HEK293T (cell line): ENCODE data around the gene DNAH1.

Experiments
- ARNT ChIP-seq: fragments of 450-650 bp; IDR thresholded peaks from 2 replicates; pipeline ENCODE4 v1.6.1; 2017; ENCODE audit warnings: mild to moderate bottlenecking
- BHLHE40 ChIP-seq: fragments of 450-650 bp; IDR thresholded peaks from 2 replicates; pipeline ENCODE4 v1.6.1; 2016; ENCODE audit warnings: mild to moderate bottlenecking, moderate library complexity, borderline replicate concordance
- ELF4 ChIP-seq: fragments of 450-650 bp; IDR thresholded peaks from 2 replicates; pipeline ENCODE4 v1.6.1; 2017; ENCODE audit warnings: antibody characterized with exemption
- FOXA1 ChIP-seq: fragments of 450-650 bp; IDR thresholded peaks from 2 replicates; pipeline ENCODE4 v1.6.1; 2016; ENCODE audit warnings: mild to moderate bottlenecking
- LEF1 ChIP-seq: fragments of 450-650 bp; IDR thresholded peaks from 2 replicates; pipeline ENCODE4 v1.6.1; 2017; ENCODE audit warnings: mild to moderate bottlenecking, borderline replicate concordance
- NFRKB ChIP-seq: fragments of 450-650 bp; IDR thresholded peaks from 2 replicates; pipeline ENCODE4 v1.6.1; 2016; ENCODE audit warnings: mild to moderate bottlenecking, moderate library complexity
- SP1 ChIP-seq: fragments of 450-650 bp; IDR thresholded peaks from 2 replicates; pipeline ENCODE4 v1.6.1; 2017
- SUZ12 ChIP-seq: fragments of 450-650 bp; IDR thresholded peaks from 2 replicates; pipeline ENCODE4 v1.6.1; 2016; ENCODE audit warnings: mild to moderate bottlenecking
- TARDBP ChIP-seq: fragments of 450-650 bp; IDR thresholded peaks from 2 replicates; pipeline ENCODE4 v1.6.1; 2016

- TF ChIP-seq BHLHE40: no peak
- TF ChIP-seq TARDBP: no peak
- no peak for TF ChIP-seq ELF4
- no peak for TF ChIP-seq SP1
- TF ChIP-seq NFRKB: no peak
- TF ChIP-seq LEF1: no peak
- TF ChIP-seq SUZ12: no peak
- TF ChIP-seq ARNT: no peak
- no peak for TF ChIP-seq FOXA1
Observed at GRCh38 chr3:52268036-52268435, 48.1 kb upstream of the DNAH1 start.
